ENCODE results near the gene ELP4. TPM values are rescaled to one million over a fixed set of nuclear protein-coding genes. Genes with fewer than 3 reads are reported as not detected.
A peak's percentile ranks its signal among the peaks of the same experiment; 100 is the strongest.

ELP4 gene
- total and polyA plus RNA-seq, 9 of the 15 experiments (the other 6 are each of a cell fraction or from before 2014, with no cell fraction given) = 24.1 to 60.3 (median 38.7) TPM

DNA sequence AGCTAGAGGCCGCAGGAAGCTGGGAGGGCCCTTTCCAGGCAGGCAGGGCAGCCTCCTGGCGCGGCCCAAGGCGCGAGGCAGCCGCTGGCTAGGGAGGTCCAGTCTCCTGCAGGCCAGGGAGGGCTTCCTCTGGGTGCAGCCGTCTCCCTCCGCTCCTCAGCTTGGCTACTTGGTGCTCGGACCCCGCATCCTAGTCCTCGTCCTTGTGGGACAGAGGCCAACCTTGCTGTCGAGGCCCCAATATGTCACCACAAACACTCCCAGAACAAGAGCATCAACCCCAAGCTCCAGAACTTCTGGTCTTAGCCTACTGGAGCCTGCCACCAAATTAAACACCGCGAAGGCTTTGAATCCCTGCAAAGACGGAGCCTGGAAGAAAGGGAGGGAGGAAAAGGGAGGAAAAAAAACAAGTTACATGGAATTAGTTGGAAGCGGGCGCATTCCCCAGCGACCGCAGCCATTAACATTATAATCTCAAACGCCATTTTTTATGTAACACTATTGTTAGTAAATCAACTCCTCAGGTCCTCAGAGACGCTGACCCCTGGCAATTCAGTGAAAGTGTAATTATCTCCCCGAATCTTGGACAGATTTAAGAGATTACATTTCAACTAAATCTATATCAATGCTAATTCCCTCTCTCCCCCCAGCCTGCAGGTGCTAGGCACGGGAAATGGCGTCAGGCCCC lies 314.2 kb downstream of the ELP4 start:
- no peaks in the 10 kb centered on the region for H3K36me3 ChIP-seq (ENCODE audit: control insufficient read depth, insufficient read depth, low read length)

More for the DNA sequence above, 314.2 kb downstream of the ELP4 start:
- WGBS (ENCODE audit: insufficient coverage, low coverage, missing lambda C conversion rate) = 15% methylated on average over 23 of the region's 24 CpGs
- no TSS peak for BruUV-seq (replicated peaks)
- H3K27ac ChIP-seq (ENCODE audit: extremely low read depth, low read depth, low read length) = no peak overlapping the region
- in situ Hi-C loops (cut with MboI) = no loop called here
- ATAC-seq (no peak), FAIRE-seq (no peak), DNase-seq (ENCODE audit: extremely low read depth in 1 of 4, low spot score in 3 of 4) (no peak)
- no peak overlapping the region for H3K4me3 ChIP-seq
- POLR2A ChIA-PET = interaction anchor here (0.7 to 1.0 kb wide), 2 partner anchors 11 to 14 kb away, joined by 3 read pairs; no protein-coding TSS in a partner anchor
- H3K79me2 ChIP-seq (ENCODE audit: control insufficient read depth, insufficient read depth, low read length) = no peaks in the 10 kb centered on the region
- intact Hi-C loops (cut with micrococcal nuclease) = no loop called here
- TF ChIP-seq, protein P1, sequence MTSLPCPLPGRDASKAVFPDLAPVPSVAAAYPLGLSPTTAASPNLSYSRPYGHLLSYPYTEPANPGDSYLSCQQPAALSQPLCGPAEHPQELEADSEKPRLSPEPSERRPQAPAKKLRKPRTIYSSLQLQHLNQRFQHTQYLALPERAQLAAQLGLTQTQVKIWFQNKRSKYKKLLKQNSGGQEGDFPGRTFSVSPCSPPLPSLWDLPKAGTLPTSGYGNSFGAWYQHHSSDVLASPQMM (CRISPR knock-in tag; IDR thresholded peaks at IDR 0.05) = no peak
- TF ChIP-seq TRIM28 (IDR thresholded peaks at IDR 0.05) (no peak), CBX8 (IDR thresholded peaks at IDR 0.05; ENCODE audit: borderline replicate concordance, extremely low read depth, low read depth, low read length, poor library complexity, severe bottlenecking) (peak; percentile 55), MCM2 (IDR thresholded peaks at IDR 0.05; ENCODE audit: low read depth) (no peak)
- TF ChIP-seq, protein P2, sequence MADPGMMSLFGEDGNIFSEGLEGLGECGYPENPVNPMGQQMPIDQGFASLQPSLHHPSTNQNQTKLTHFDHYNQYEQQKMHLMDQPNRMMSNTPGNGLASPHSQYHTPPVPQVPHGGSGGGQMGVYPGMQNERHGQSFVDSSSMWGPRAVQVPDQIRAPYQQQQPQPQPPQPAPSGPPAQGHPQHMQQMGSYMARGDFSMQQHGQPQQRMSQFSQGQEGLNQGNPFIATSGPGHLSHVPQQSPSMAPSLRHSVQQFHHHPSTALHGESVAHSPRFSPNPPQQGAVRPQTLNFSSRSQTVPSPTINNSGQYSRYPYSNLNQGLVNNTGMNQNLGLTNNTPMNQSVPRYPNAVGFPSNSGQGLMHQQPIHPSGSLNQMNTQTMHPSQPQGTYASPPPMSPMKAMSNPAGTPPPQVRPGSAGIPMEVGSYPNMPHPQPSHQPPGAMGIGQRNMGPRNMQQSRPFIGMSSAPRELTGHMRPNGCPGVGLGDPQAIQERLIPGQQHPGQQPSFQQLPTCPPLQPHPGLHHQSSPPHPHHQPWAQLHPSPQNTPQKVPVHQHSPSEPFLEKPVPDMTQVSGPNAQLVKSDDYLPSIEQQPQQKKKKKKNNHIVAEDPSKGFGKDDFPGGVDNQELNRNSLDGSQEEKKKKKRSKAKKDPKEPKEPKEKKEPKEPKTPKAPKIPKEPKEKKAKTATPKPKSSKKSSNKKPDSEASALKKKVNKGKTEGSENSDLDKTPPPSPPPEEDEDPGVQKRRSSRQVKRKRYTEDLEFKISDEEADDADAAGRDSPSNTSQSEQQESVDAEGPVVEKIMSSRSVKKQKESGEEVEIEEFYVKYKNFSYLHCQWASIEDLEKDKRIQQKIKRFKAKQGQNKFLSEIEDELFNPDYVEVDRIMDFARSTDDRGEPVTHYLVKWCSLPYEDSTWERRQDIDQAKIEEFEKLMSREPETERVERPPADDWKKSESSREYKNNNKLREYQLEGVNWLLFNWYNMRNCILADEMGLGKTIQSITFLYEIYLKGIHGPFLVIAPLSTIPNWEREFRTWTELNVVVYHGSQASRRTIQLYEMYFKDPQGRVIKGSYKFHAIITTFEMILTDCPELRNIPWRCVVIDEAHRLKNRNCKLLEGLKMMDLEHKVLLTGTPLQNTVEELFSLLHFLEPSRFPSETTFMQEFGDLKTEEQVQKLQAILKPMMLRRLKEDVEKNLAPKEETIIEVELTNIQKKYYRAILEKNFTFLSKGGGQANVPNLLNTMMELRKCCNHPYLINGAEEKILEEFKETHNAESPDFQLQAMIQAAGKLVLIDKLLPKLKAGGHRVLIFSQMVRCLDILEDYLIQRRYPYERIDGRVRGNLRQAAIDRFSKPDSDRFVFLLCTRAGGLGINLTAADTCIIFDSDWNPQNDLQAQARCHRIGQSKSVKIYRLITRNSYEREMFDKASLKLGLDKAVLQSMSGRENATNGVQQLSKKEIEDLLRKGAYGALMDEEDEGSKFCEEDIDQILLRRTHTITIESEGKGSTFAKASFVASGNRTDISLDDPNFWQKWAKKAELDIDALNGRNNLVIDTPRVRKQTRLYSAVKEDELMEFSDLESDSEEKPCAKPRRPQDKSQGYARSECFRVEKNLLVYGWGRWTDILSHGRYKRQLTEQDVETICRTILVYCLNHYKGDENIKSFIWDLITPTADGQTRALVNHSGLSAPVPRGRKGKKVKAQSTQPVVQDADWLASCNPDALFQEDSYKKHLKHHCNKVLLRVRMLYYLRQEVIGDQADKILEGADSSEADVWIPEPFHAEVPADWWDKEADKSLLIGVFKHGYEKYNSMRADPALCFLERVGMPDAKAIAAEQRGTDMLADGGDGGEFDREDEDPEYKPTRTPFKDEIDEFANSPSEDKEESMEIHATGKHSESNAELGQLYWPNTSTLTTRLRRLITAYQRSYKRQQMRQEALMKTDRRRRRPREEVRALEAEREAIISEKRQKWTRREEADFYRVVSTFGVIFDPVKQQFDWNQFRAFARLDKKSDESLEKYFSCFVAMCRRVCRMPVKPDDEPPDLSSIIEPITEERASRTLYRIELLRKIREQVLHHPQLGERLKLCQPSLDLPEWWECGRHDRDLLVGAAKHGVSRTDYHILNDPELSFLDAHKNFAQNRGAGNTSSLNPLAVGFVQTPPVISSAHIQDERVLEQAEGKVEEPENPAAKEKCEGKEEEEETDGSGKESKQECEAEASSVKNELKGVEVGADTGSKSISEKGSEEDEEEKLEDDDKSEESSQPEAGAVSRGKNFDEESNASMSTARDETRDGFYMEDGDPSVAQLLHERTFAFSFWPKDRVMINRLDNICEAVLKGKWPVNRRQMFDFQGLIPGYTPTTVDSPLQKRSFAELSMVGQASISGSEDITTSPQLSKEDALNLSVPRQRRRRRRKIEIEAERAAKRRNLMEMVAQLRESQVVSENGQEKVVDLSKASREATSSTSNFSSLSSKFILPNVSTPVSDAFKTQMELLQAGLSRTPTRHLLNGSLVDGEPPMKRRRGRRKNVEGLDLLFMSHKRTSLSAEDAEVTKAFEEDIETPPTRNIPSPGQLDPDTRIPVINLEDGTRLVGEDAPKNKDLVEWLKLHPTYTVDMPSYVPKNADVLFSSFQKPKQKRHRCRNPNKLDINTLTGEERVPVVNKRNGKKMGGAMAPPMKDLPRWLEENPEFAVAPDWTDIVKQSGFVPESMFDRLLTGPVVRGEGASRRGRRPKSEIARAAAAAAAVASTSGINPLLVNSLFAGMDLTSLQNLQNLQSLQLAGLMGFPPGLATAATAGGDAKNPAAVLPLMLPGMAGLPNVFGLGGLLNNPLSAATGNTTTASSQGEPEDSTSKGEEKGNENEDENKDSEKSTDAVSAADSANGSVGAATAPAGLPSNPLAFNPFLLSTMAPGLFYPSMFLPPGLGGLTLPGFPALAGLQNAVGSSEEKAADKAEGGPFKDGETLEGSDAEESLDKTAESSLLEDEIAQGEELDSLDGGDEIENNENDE (IDR thresholded peaks at IDR 0.05; ENCODE audit: low read depth, low read length) = no peak
- no peaks in the 10 kb centered on the region for H4K20me1 ChIP-seq (replicated peaks; ENCODE audit: control insufficient read depth, insufficient read depth, low read length)
- H3K9ac ChIP-seq (ENCODE audit: insufficient read depth in 1 of 2, low read depth in 2 of 2, low read length in 2 of 2) = no peak overlapping the region
- peaks cover 0 to 27% of the 10 kb centered on the region in 2 experiments; a peak in 3 of 5 replicates for H3K4me1 ChIP-seq (replicated peaks in 1 of 2; ENCODE audit: control insufficient read depth in 2 of 2, insufficient read depth in 2 of 2, low read length in 2 of 2)
- CTCF ChIA-PET (ENCODE audit: low intra/inter-chr PET ratio) = no interaction called here
- H2AFZ ChIP-seq (ENCODE audit: low read depth, low read length) = no peak overlapping the region
- H3K9me3 ChIP-seq (replicated peaks; ENCODE audit: control insufficient read depth, insufficient read depth, low read depth, low read length) = no peaks in the 10 kb centered on the region
- H3K9me1 ChIP-seq (ENCODE audit: control insufficient read depth, insufficient read depth, low read length) = no peaks in the 10 kb centered on the region
- no peak overlapping the region for H3K4me2 ChIP-seq (ENCODE audit: insufficient read depth, low read length)
- peaks cover 69 to 71% of the 10 kb centered on the region in 2 experiments for H3K27me3 ChIP-seq (ENCODE audit: control insufficient read depth in 2 of 2, insufficient read depth in 2 of 2, low read length in 2 of 2)

Data from K562 (cell line).